SU-DHL-6 (cell line): ENCODE data around the gene PTPRE.

Experiments
- H2AFZ ChIP-seq: fragments of 200-600 bp; sonication (generic); 2 replicates; pipeline ENCODE4 v1.6.1; 2014; ENCODE audit warnings: low read depth, mild to moderate bottlenecking, moderate library complexity, mixed read lengths, antibody characterized with exemption, low read length; ENCODE audit not compliant: severe bottlenecking
- H3F3A ChIP-seq: fragments of 200-600 bp; shearing (Covaris generic); 2 replicates; pipeline ENCODE4 v1.6.0; 2016; ENCODE audit warnings: antibody characterized with exemption, mild to moderate bottlenecking; ENCODE audit not compliant: insufficient read depth
- H3K27ac ChIP-seq: fragments of 200-600 bp; sonication (generic); 2 replicates; pipeline ENCODE4 v1.5.1; 2016; ENCODE audit warnings: low read depth, mild to moderate bottlenecking, low read length, moderate library complexity, mixed read lengths
- H3K27me3 ChIP-seq: fragments of 200-600 bp; sonication (generic), shearing (Covaris generic); 2 replicates; pipeline ENCODE4 v1.6.0; 2014; ENCODE audit warnings: mild to moderate bottlenecking, low read length
- H3K36me3 ChIP-seq: fragments of 200-600 bp; sonication (generic); 2 replicates; pipeline ENCODE4 v1.6.1; 2014; ENCODE audit warnings: mild to moderate bottlenecking, low read length, mixed read lengths
- H3K4me2 ChIP-seq: fragments of 300-600, 200-600 bp; shearing (Covaris generic), sonication (generic); 2 replicates; pipeline ENCODE4 v1.6.0; 2014; ENCODE audit warnings: low read length, low read depth, mild to moderate bottlenecking; ENCODE audit not compliant: poor library complexity, severe bottlenecking
- H3K4me3 ChIP-seq: fragments of 200-600 bp; sonication (generic); 2 replicates; pipeline ENCODE4 v1.5.1; 2014; ENCODE audit warnings: antibody characterized with exemption, low read length, mild to moderate bottlenecking, mixed read lengths; ENCODE audit not compliant: insufficient read depth, poor library complexity, severe bottlenecking
- H3K79me2 ChIP-seq: fragments of 200-600 bp; sonication (generic); 2 replicates; pipeline ENCODE4 v1.6.1; 2014; ENCODE audit warnings: mild to moderate bottlenecking, low read length, moderate library complexity; ENCODE audit not compliant: insufficient read depth
- H3K9ac ChIP-seq: fragments of 200-600 bp; sonication (generic); 2 replicates; pipeline ENCODE4 v1.7.0; 2014; ENCODE audit warnings: mild to moderate bottlenecking, low read length
- H3K9me2 ChIP-seq: fragments of 200-600 bp; sonication (generic); replicated peaks from 2 replicates; pipeline ENCODE4 v1.6.1; 2014; ENCODE audit warnings: low read length; ENCODE audit not compliant: insufficient read depth
- H3K9me3 ChIP-seq: fragments of 200-600 bp; sonication (generic); 2 replicates; pipeline ENCODE4 v1.6.1; 2014; ENCODE audit warnings: low read length, mixed read lengths; ENCODE audit not compliant: insufficient read depth
- H4K20me1 ChIP-seq: fragments of 200-600 bp; sonication (generic); 2 replicates; pipeline ENCODE4 v1.6.1; 2014; ENCODE audit warnings: low read depth, mild to moderate bottlenecking, antibody characterized with exemption, low read length, moderate library complexity, mixed read lengths
- CTCF ChIP-seq: fragments of 200-600 bp; sonication (generic); IDR thresholded peaks from one replicate; pipeline ENCODE4 v1.5.1; 2017; ENCODE audit warnings: antibody characterized with exemption, mild to moderate bottlenecking, low read length, moderate library complexity; ENCODE audit not compliant: insufficient read depth, poor library complexity, severe bottlenecking
- EZH2phosphoT487 ChIP-seq: fragments of 200-600 bp; sonication (generic), shearing (Covaris generic); conservative IDR thresholded peaks from 2 replicates; pipeline ENCODE4 v1.6.1; 2018; ENCODE audit warnings: mild to moderate bottlenecking, antibody characterized with exemption, low read length, moderate library complexity, mixed read lengths

PTPRE gene

DNA sequence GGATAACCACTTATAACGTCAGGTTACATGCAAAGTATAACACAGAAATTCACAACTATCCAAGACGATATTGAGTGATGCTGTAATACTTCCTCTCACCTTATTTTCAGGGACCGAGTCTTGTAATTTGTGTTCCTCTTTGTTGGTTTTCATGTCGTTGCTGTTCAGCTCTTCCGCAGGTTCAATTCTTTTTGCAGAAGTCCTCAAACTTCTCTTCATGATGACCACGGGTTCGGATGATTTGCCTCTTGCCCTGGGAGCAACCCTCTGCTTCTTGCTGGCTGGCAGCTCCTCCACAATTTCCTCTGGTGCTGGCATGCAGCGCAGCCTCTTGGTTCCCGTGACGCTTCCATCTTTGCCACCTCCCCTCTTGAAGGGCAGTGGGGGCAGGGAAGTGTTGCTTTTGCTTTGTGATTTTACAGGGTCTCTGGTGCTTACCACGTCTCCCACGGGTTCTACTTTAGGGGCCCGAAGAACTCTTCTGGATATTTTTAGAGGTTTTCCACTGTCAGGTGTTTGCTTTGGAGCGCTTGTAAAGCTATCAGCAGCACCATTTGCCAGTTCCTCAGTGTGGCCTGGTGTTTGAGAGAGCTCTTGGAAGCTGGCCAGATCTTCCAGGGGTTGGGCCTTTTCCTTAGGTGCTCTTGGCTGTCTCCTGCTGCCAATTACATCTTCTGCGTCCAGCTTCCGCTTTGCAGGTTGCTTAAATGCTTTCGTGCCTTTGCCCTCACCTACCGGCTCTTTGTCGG is 195.8 kb downstream of the PTPRE start:
- Histone ChIP-seq H3K9me2 (no peaks in the 10 kb centered on the region), H4K20me1 (peaks cover 14% of the 10 kb centered on the region), H3K79me2 (peaks cover 8% of the 10 kb centered on the region; the same call in 1 of the 2 replicates), H3K4me2 (no peak overlapping the region), H3F3A (peaks cover 35% of the 10 kb centered on the region), H3K9ac (no peak overlapping the region), H3K4me3 (no peak overlapping the region), H3K27me3 (no peaks in the 10 kb centered on the region), H3K36me3 (peaks cover 56% of the 10 kb centered on the region), H3K9me3 (no peaks in the 10 kb centered on the region), H2AFZ (no peak overlapping the region), H3K27ac (no peak overlapping the region)
- no peak for TF ChIP-seq CTCF
- TF ChIP-seq EZH2phosphoT487: no peak

- Histone ChIP-seq H3K27ac (no peak overlapping the region), H3K27me3 (no peaks in the 10 kb centered on the region), H3K79me2 (peaks cover 8% of the 10 kb centered on the region; the same call in 1 of the 2 replicates), H3K36me3 (peaks cover 62% of the 10 kb centered on the region), H3K4me3 (no peak overlapping the region), H3K9me3 (no peaks in the 10 kb centered on the region), H3K9me2 (no peaks in the 10 kb centered on the region), H3F3A (peaks cover 33% of the 10 kb centered on the region), H2AFZ (no peak overlapping the region), H4K20me1 (peaks cover 17% of the 10 kb centered on the region), H3K9ac (no peak overlapping the region), H3K4me2 (no peak overlapping the region)
- TF ChIP-seq EZH2phosphoT487 (no peak), CTCF (no peak)
These were observed 196.4 kb downstream of the PTPRE start for GRCh38 chr10:128103229-128103714.

DNA sequence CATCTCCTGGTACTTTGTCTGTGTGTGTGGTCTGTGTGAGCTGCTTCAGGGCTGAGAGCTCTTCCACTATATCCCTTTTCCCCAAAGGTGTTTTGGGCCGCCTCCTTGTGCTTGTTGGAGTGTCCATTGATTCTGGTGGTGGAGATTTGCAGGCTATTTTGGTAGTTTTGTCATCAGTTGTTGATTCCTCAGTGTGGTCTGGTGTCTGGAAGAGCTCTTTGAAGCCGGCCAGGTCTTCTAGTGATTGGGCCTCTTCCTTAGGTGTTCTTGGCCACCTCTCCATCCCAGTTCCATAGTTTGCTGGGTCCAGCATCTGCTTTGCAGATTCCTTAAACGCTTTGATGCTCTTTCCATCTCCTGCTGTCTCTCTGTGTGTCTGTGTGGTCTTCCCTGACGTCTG is 198.5 kb downstream of the PTPRE start:
- Histone ChIP-seq H3K36me3 (peaks cover 70% of the 10 kb centered on the region), H3K9me3 (no peaks in the 10 kb centered on the region), H3K27ac (no peak overlapping the region), H3K9ac (no peak overlapping the region), H3K79me2 (peaks cover 12% of the 10 kb centered on the region; the same call in 1 of the 2 replicates), H3K9me2 (no peaks in the 10 kb centered on the region), H3K4me3 (no peak overlapping the region), H3K4me2 (no peak overlapping the region), H4K20me1 (peaks cover 29% of the 10 kb centered on the region), H3K27me3 (no peaks in the 10 kb centered on the region), H3F3A (peaks cover 19% of the 10 kb centered on the region; the same call in 1 of the 2 replicates), H2AFZ (no peak overlapping the region)
- TF ChIP-seq EZH2phosphoT487 (no peak), CTCF (no peak)
